Fibroblast of mammary gland (primary cell): Measurements from ENCODE around the gene DNMT3B.

ENCODE experiments used
- DNase-seq: peaks from one replicate; pipeline ENCODE4 v3.0.0-alpha.2; 2010; ENCODE audit warnings: low read depth
- H3K4me3 ChIP-seq: 2 replicates; pipeline ENCODE4 v1.5.1; 2011; ENCODE audit warnings: low read depth, mild to moderate bottlenecking, low read length, moderate library complexity; ENCODE audit not compliant: control insufficient read depth
- CTCF ChIP-seq: conservative IDR thresholded peaks from 2 replicates; pipeline ENCODE4 v1.5.1; 2011; ENCODE audit warnings: low read depth, low read length, inconsistent platforms; ENCODE audit not compliant: control insufficient read depth, insufficient read depth

DNMT3B gene

GRCh38 chr20:32842688-32843524 lies 80.7 kb downstream of the DNMT3B start:
- no peak overlapping the region for H3K4me3 ChIP-seq
- DNase-seq = no peak
- TF ChIP-seq CTCF = no peak

GRCh38 chr20:32845786-32846185 lies 83.6 kb downstream of the DNMT3B start:
- H3K4me3 ChIP-seq = no peak overlapping the region

DNA sequence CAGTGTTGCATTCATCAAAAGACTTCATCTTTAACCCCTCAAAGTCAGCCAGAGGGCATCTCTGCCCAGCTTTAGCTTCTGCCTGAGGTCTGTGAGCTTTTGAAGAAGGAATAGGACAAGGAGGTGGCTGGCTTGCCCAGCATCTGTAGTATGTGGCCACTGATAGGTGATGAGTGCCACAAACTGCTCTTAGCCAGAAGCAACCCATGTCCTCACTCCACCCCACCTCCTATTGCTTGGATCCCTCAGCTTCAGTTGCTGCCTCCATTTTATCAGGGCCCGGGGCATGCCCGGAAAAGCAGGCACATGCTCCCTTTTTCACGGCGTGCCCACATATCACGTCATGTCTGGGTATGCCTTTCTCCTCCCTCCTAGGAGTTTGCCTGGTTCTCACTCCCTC lies 84.7 kb downstream of the DNMT3B start:
- no peak for DNase-seq
- H3K4me3 ChIP-seq = no peak overlapping the region
- TF ChIP-seq CTCF = no peak

More at GRCh38 chr20:32845786-32846185, 83.6 kb downstream of the DNMT3B start:
- no peak for DNase-seq
- TF ChIP-seq CTCF = no peak

DNA sequence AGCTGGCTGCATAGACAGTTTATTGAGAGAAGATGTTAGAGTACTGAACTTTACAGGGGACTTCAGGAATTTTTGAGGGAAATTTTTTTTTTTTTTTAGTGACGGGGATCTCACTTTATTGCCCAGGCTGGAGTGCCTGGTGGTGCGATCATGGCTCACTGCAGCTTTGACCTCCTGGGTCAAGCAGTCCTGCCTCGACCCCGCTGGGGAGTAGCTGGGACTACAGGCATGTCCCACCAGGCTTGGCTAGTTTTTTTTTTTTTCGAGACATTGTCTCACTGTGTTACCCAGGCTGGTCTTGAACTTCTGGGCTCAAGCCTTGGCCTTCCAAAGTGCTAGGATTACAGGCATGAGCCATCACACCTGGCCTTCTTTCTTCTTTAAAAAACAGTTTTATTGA lies 85.8 kb downstream of the DNMT3B start:
- TF ChIP-seq CTCF = no peak
- no peak for DNase-seq

GRCh38 chr20:32848846-32849245 lies 86.7 kb downstream of the DNMT3B start:
- no peak overlapping the region for H3K4me3 ChIP-seq
- TF ChIP-seq CTCF = no peak
- DNase-seq = no peak

More for the DNA sequence above, 85.8 kb downstream of the DNMT3B start:
- no peak overlapping the region for H3K4me3 ChIP-seq

GRCh38 chr20:32849577-32849976 lies 87.4 kb downstream of the DNMT3B start:
- H3K4me3 ChIP-seq = no peak overlapping the region
- no peak for DNase-seq
- no peak for TF ChIP-seq CTCF
